Measurements from ENCODE around the gene MICAL3.

The MICAL3 gene

GRCh38 chr22:17946662-17947367, 77.5 kb downstream of the MICAL3 start:
- TF ChIP-seq CTCF (IDR thresholded peaks at IDR 0.05) = no peak
- H3K27me3 ChIP-seq (ENCODE audit: control insufficient read depth, insufficient read depth, low read length) = no peaks in the 10 kb centered on the region
- H3K9ac ChIP-seq = no peak overlapping the region
- H3K4me2 ChIP-seq (ENCODE audit: low read length) = no peak overlapping the region
- no peaks in the 10 kb centered on the region for H3K9me3 ChIP-seq (ENCODE audit: control insufficient read depth, low read length)
- no peak overlapping the region for H3K4me3 ChIP-seq (ENCODE audit: low read depth, low read length)
- H3K4me1 ChIP-seq = peaks cover 27% of the 10 kb centered on the region
- H2AFZ ChIP-seq = no peak overlapping the region
- H3K79me2 ChIP-seq = peaks cover 25% of the 10 kb centered on the region
- H3K27ac ChIP-seq = no peak overlapping the region
- no peaks in the 10 kb centered on the region for H3K36me3 ChIP-seq (ENCODE audit: control insufficient read depth, insufficient read depth, low read length)

- H3K36me3 ChIP-seq (ENCODE audit: control insufficient read depth, insufficient read depth, low read length) = no peaks in the 10 kb centered on the region
- no peaks in the 10 kb centered on the region for H3K27me3 ChIP-seq (ENCODE audit: control insufficient read depth, insufficient read depth, low read length)
- TF ChIP-seq CTCF (IDR thresholded peaks at IDR 0.05) = no peak
- no peak overlapping the region for H3K4me3 ChIP-seq (ENCODE audit: low read depth, low read length)
- H3K79me2 ChIP-seq = peaks cover 30% of the 10 kb centered on the region
- H3K9me3 ChIP-seq (ENCODE audit: control insufficient read depth, low read length) = no peaks in the 10 kb centered on the region
- H3K4me2 ChIP-seq (ENCODE audit: low read length) = peak overlapping the region; percentile 23
- H3K9ac ChIP-seq = no peak overlapping the region
- H3K27ac ChIP-seq = peak overlapping the region; percentile 51
- H2AFZ ChIP-seq = no peak overlapping the region
- H3K4me1 ChIP-seq = peaks cover 27% of the 10 kb centered on the region
These were observed 78.3 kb downstream of the MICAL3 start for GRCh38 chr22:17945888-17946648.

- TF ChIP-seq CTCF (IDR thresholded peaks at IDR 0.05) = no peak
- H3K27ac ChIP-seq = peak overlapping the region; percentile 54
- no peak overlapping the region for H3K4me3 ChIP-seq (ENCODE audit: low read depth, low read length)
- H3K79me2 ChIP-seq = peaks cover 29% of the 10 kb centered on the region
- H3K4me2 ChIP-seq (ENCODE audit: low read length) = peak overlapping the region; percentile 23
- no peaks in the 10 kb centered on the region for H3K36me3 ChIP-seq (ENCODE audit: control insufficient read depth, insufficient read depth, low read length)
- H3K4me1 ChIP-seq = peaks cover 27% of the 10 kb centered on the region
- H2AFZ ChIP-seq = no peak overlapping the region
- no peaks in the 10 kb centered on the region for H3K9me3 ChIP-seq (ENCODE audit: control insufficient read depth, low read length)
- H3K27me3 ChIP-seq (ENCODE audit: control insufficient read depth, insufficient read depth, low read length) = no peaks in the 10 kb centered on the region
- H3K9ac ChIP-seq = no peak overlapping the region
These were observed 79.0 kb downstream of the MICAL3 start for GRCh38 chr22:17945156-17945887.

GRCh38 chr22:17944256-17944655, 80.1 kb downstream of the MICAL3 start:
- Histone ChIP-seq H3K4me3 (ENCODE audit: low read depth, low read length) (no peak overlapping the region), H3K9me3 (ENCODE audit: control insufficient read depth, low read length) (no peaks in the 10 kb centered on the region), H3K36me3 (ENCODE audit: control insufficient read depth, insufficient read depth, low read length) (no peaks in the 10 kb centered on the region), H3K4me2 (ENCODE audit: low read length) (peak overlapping the region; percentile 18), H3K27me3 (ENCODE audit: control insufficient read depth, insufficient read depth, low read length) (no peaks in the 10 kb centered on the region), H3K4me1 (peaks cover 24% of the 10 kb centered on the region), H3K9ac (no peak overlapping the region), H3K27ac (peak overlapping the region; percentile 54), H3K79me2 (peaks cover 29% of the 10 kb centered on the region), H2AFZ (no peak overlapping the region)
- TF ChIP-seq CTCF (IDR thresholded peaks at IDR 0.05) = no peak
